Lower leg skin (tissue), 4 donors: Measurements from ENCODE around the gene DROSHA. TPM values are rescaled to one million over a fixed set of nuclear protein-coding genes. Genes with fewer than 3 reads are reported as not detected.

ENCODE experiments used
- DNase-seq, 2 donors: peaks; one replicate each; pipeline ENCODE4 v3.0.0-alpha.2; 2019; ENCODE audit warnings: low spot score in 2 of 2
- H3K4me3 ChIP-seq: fragments of 200-600 bp; sonication (generic); 2 replicates; pipeline ENCODE4 v1.5.1; 2017; ENCODE audit warnings: mild to moderate bottlenecking, low read depth; ENCODE audit not compliant: poor library complexity, severe bottlenecking
- CTCF ChIP-seq, 3 donors: fragments of 450-650 bp; IDR thresholded peaks; one replicate each; pipeline ENCODE4 v1.5.1; 2016; ENCODE audit warnings: antibody characterized with exemption in 3 of 3, mild to moderate bottlenecking in 3 of 3, moderate library complexity in 2 of 3
- POLR2A ChIP-seq, 2 donors: fragments of 450-650 bp; IDR thresholded peaks; one replicate each; pipeline ENCODE4 v1.6.1; 2016 to 2017; ENCODE audit warnings: antibody characterized with exemption in 2 of 2, mild to moderate bottlenecking in 1 of 2, moderate library complexity in 1 of 2
- WGBS, 2 donors: methylation state at CpG; one replicate each; pipeline ENCODE4 v1.1.5; 2018; 5-methylcytosine and 5-hydroxymethylcytosine counted together
- intact Hi-C: fragments of 100-400 bp; cut with DNase I; formaldehyde crosslinking; loops from one replicate; pipeline ENCODE4 v1.15.0; 2023; ENCODE audit warnings: low total_unique reads
- total RNA-seq, 4 donors: library from RNA; depleted of rRNA; stranded (reverse); fragments of >200 nt; gene quantifications; one replicate each; pipeline ENCODE4 v1.1.0, GENCODE V29; 2016

DROSHA gene
- total RNA-seq, 4 donors from 2014 or later: 21.7 to 59.2 (median 37.3) TPM

DNA sequence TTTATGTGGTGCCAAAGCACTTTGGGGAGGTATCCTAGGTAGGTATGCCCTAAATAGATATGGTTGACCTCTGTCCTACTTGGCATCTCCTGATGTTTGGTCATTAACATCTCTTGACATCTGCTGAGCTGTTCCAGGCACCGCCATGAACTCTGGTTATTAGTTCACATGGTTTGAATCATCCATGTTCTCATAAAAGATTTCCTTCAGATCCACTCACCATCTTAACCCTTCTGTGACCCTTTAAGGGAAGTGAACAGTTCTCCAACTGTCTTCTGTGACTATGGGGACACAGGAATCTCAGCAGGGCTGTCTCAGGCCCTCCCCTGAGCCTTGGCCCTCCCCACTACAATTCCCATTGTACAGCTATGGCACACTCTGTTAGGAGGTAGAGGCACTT is 170.7 kb downstream of the DROSHA start:
- no peak overlapping the region for H3K4me3 ChIP-seq
- intact Hi-C loops: no loop called here
- TF ChIP-seq CTCF (IDR thresholded peaks at IDR 0.05) (no peak), POLR2A (IDR thresholded peaks at IDR 0.05) (no peak)
- 22 to 25% methylated on average over 1 of the region's 1 CpG for WGBS, 2 donors
- DNase-seq: no peak

DNA sequence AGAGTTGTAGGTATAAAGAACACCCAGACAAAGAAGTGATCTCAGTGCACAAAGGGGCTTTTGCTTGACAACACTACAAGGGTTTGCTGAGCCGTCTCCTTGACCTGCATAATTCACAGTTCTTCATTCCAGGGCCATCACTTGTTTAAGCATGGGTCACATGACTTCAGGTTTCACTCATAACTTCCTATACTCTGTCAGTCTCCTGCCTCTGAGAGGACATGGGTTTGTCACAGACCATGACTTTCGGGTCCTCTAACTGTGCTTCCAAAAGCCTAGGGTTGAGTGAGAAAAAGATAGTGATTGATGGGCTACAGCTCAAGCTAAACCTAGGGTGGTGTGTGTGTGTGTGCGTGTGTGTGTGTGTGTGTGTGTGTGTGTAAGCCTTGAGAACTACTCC is 172.1 kb downstream of the DROSHA start:
- intact Hi-C loops: no loop called here
- no peak for DNase-seq
- WGBS, 2 donors: 66 to 71% methylated on average over 3 of the region's 3 CpGs
- TF ChIP-seq CTCF (IDR thresholded peaks at IDR 0.05) (no peak), POLR2A (IDR thresholded peaks at IDR 0.05) (no peak)
- no peak overlapping the region for H3K4me3 ChIP-seq

- WGBS, 2 donors: 73 to 84% methylated on average over 11 of the region's 11 CpGs
- DNase-seq: no peak
- no peak for TF ChIP-seq POLR2A (IDR thresholded peaks at IDR 0.05)
- no peak overlapping the region for H3K4me3 ChIP-seq
- intact Hi-C loops: no loop called here
Observed at GRCh38 chr5:31357038-31357437, 174.9 kb downstream of the DROSHA start.

DNA sequence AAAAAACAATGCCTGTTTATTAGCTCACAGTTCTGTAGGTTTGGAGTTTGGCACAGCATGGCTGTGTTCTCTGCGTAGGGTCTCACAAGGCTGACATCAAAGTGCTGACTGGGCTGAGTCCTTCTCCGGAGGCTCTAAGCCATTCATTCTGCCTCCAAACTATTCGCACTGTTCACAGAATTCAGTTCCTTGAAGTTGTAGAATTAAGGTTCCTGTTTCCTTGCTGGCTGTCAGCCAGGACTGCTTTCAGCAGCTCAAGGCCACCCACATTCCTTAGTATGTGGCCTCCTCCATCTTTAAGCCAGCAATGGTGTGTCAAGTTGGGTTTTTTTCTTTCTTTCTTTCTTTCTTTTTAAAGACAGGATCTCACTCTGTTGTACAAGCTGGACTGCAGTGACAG is 176.6 kb downstream of the DROSHA start:
- WGBS, 2 donors: 55 to 61% methylated on average over 3 of the region's 3 CpGs
- no peak overlapping the region for H3K4me3 ChIP-seq
- no peak for TF ChIP-seq POLR2A (IDR thresholded peaks at IDR 0.05)
- no peak for TF ChIP-seq CTCF (IDR thresholded peaks at IDR 0.05)
- no peak for DNase-seq
- intact Hi-C loops: no loop called here

Other genes starting within 250 kb of the DROSHA start
- gene C5orf22, start 208 bp upstream of the DROSHA start, total RNA-seq: 10 to 100 TPM in 3 of 4 donors, 1 to 10 TPM in 1; 8.9 to 15.6 (median 12.2) TPM
- 100 to 1,000 TPM; 102 to 150 (median 116) TPM for gene PDZD2, start 107.0 kb upstream of the DROSHA start, total RNA-seq